Activated CD8-positive, alpha-beta memory T cell treated with anti-CD3 and anti-CD28 coated beads, Interleukin-2, amount 50 U/mL, for 4 hours (primary cell): ENCODE results near the gene SPACA9.
A peak's percentile ranks its signal among the peaks of the same experiment; 100 is the strongest.

ENCODE experiments used
- DNase-seq: peaks from one replicate; pipeline ENCODE4 v3.0.0-alpha.2; 2020

The SPACA9 gene

DNA sequence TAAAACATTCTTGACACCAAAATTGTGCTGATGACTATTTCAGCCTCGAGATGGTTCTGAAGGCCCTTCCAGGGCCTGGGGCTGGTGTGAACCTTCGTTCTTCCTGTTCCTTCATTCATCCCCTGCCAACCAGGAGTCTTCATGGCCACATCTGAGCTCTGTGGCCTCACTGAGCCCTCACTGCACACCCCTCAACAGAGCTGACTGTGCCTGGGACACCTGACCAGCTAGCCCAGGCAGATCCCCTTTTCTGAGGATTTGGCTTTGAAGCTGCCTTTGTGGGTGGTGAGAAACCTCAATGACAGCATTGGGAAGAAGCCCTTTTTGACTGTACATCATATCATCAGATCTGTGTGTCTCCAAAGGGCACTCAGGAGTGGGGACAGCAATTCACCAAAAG, 14.4 kb upstream of the SPACA9 start:
- no peak for DNase-seq

DNA sequence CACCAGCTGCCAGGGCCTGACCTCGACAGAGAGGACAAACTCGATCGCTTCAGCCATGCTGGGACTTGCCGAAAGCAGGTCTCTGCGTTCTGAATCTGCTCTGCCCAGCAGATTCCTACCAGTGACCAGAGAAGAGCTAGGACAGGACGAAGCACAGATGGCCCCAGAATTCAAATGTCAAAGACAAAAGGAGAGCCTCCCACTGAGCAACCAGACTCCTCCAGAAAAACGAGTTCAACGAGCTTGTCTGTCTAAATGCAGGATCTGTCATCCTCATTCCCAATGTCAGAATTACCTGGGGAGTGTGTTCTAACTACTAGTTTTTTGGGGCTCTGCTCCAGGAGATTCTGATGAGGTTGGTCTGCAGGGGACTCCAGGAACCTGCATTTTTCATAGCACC, 14.0 kb upstream of the SPACA9 start:
- DNase-seq: no peak

DNA sequence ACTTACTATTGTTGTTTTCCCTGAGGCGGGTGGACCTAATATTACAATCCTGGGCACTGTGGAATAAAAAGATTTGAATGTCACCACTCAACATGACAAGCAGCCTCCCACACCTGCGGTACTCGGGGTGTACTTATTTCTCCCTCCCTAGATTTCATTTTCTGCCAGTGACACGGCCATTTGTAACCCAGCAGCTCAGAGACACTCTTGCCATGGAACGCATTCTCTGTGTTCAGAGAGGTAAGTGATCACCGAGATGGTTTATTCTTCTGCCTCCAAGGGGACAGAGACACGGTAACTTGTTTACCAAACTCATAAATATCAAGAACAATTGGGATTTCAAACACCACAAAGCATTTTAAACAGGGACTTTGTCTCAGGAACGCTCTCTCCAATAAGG, 11.8 kb upstream of the SPACA9 start:
- DNase-seq: no peak

DNA sequence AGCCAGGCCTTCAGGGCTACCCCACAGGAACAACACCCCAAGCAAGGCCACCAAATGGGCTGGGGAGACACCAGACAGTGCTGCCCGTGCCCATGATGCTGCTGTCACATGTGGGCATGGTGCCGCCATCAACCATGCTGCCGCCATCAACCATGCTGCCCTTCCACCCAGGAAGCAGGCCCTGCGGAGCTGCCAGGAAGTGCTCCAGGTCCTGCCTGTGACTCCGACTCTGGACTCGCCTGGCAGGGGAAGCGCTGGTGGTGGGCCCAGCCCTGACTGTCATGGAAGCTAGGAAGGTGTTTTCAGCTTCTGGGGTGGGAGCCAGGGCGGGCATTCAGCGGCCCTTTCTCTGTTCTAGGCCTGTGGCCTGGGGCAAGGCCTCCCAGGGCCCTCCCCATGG, 9.4 kb upstream of the SPACA9 start:
- DNase-seq: no peak

DNA sequence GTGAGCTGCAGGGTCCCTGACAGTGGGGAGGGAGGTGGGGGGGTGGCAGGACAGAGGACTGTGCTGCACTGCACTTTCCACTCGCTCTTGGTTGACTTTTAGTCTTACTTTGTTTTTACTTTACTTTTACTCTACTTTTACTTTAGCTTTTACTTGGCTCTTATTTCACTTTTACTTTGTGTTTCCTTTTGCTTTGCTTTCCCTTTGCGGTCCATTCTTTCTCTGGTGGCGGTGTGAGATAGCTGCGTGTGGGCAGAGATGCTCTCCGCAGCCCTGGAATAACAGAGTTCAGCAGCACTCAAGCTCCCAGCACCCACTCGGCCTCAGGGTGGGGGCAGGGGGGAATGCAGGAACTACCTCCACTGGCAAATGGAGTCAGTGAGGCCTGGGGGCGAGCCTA, 5.3 kb upstream of the SPACA9 start:
- DNase-seq: no peak

GRCh38 chr9:132875159-132875558, 3.5 kb upstream of the SPACA9 start:
- no peak for DNase-seq

DNA sequence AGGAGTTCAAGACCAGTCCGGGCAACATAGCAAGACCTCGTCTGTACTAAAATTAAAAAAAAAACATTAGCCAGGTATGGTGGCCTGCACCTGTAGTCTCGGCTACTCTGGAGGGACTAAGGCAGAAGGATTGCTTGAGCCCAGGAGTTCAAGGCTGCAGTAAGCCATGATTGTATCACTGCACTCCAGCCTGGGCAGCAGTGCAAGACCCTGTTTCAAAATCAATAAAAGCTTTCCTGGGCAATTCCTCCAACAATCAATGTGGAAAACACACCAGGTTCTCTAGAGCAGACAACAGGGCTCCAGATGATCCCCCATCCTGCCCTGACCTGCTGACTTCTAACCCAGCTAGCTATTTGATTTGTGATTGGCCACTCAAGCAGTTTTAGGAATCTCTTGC, 1.8 kb upstream of the SPACA9 start:
- DNase-seq: no peak

GRCh38 chr9:132877458-132877823, 1.3 kb upstream of the SPACA9 start:
- DNase-seq: no peak

DNA sequence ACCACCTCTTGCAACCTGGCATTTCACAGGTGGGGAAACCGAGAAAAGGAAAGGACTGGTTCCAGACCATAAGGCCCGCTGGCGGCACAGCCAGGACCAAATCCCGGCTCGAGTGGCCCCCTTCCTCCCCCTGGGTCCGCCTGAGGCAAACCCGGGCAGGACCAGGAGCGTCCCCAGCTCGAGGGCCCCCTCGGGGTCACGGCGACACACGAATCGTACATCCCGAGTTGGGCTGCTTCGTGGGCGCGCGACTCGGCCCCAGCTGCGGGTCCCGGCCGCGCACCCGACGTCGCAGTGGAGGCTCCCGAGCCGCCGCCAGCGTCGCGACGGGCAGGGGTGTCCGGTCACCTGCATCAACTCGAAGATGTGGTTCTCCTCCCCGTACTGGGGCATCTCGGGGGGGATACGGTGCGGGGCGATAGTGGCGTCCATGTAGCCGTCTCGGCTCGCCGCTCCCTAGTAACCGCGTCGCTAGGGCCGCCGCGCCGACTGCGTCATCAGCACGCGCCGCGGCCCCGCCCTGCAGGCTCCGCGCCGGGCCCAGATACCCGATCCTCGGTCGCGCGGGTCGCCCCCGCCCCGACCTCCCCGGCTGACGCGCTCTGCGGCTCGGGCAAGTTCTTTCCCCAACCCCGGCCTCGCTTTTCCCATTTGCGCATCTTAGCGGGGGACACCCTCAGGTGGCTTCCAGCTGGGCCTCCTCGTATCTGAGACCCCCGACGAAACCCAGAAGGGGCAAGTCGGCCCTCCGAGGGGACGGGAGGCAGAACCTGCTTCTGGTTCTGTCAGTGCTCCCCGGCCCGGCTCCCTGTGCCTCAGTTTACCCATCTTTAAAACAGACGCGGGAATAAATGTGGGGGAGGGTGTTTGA, 639 bp upstream of the SPACA9 start, which contains the start of gene AK8:
AK8 (minus strand) TSS at position 461 of the 871 bp plus-strand sequence; CDS start at position 432, 29 bp downstream.
- DNase-seq: peak; percentile 80

DNA sequence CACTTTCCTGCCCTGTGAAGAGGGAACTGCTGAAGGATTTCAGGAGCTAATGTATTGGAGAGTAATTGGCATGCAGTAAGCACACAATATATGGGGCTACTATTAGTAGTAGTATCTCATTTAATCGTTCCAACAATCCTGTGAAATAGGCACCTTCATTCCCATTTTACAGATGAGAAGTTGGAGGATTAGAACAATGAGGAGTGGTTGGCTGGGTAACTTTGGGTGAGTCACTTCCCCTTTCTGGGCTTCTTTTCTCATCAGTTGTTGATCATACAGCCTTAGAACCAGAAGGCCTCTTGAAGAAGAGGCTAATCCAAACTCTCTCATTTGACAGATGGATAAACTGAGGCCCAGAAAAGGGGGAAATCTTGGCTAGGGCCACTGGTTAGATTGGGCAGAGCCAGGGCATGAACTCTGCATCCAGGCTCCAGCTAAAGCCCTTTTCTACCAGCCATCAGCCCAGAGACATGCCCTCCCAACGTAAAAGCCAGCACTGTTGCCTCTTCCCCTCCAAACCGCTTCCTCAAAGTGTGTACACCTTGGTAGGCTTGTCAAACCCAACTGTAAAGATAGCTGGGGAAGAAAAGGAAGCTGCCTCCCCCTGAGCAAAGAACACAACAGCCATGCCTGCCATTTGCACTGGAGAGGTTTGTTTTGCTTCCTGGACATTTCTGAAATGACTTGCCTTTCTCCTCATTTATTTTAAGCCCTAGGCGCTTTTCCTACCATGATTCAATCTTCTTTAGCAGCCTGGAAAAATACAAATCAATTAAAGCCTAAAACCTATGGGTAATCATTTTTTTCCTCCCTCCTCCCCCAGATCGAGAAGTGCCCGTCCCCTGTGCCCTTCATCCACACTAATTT, 992 bp downstream of the SPACA9 start:
- DNase-seq: no peak

DNA sequence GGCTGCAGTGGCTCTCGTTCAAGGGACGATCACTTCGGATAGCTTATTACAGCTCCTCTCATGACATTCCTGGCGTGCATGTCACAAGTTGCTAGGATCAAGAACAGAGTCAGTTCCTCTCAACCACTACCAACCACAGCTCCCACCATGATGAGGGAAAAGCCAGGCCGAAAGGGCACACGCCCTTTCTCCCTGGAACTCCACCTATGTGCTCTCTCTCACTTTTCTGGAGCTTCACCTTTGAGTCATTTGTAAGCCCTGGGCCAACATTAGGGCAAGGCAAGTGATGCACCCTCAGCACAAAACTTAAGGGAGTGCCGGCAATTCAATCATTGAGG, 1.6 kb downstream of the SPACA9 start:
- DNase-seq: no peak

- no peak for DNase-seq
Observed at GRCh38 chr9:132881826-132882225, 3.1 kb downstream of the SPACA9 start.

DNA sequence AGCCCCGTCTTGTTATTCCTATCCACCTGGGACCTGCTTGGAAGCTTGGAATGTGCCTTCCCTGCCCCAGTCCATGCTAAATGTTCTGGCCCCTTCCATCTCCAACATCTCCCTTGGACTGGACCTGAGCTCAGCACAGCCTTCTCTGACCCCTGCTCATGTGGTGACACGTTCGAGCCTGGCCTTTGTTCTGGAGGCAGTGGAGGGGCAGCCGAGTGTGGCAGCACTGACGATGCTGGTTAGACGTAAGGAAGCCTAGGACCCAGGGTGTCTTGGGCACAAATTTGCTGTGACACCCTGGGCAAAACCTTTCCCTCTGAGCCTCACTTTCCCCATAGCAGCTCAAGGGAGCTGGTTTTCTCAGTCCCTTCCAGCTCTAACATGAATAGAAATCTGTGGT, 3.9 kb downstream of the SPACA9 start:
- DNase-seq: no peak

- no peak for DNase-seq
Observed at GRCh38 chr9:132883349-132884294, 4.9 kb downstream of the SPACA9 start.

- DNase-seq: no peak
Observed at GRCh38 chr9:132885720-132886333, 7.1 kb downstream of the SPACA9 start.

DNA sequence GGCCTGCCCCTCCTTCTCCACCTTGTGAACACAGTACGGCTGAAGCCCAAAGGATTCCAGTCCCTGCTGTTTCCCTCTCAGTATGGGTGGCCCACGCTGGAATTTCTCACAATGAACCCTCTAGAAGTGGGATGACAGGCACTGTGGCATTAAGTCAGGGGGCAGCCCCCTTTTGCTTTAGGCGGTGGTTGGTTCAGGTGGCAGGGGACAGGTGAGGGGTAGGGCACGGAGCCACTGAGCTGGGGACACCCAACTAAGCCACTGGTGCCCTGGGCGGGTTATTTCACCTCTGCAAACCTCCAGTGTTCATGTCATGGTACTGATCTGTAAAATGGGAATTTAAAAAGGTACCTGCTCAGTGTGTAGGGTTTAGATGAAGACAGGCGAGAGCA, 7.6 kb downstream of the SPACA9 start:
- DNase-seq: no peak

DNA sequence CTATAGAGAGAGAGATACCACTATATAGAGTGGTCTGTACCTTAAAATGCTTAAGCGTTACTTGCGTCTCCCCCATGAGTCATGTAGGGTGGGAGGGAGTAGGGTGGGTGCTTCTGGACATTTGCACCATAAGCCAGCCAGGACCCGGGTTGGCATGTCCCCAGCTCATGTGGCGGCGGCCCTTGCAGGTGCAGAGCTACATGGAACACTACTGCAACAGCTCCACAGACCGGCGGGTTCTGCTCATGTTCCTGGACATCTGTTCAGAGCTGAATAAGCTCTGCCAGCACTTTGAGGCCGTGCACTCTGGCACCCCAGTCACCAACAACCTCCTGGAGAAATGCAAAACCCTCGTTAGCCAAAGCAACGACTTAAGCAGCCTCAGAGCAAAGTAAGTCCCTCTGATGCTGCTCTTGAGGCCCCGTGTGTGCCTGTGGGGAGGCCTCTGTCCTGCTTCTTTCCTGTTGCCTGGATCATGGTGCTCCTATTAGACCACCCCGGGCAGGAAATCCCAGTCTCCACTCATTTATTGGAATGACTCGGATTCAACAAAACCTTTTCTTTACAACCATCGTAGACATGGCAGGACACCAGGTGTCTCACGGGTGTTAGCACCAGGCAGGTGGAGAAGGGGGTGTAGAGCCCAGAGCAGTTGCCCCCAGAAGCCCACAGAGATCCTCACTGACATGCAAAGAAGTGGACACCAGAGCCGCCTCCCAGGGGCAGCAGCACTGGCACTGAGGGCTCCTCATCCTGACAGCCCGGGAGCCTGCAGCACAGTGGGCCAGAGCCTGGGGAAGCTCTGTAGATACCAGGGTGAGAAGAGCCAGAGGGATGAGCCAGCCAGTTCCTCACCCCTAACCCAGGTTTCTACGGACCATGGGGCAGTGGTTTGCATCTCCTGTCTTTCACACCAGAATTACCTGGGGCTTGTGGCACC, 8.8 kb downstream of the SPACA9 start:
- DNase-seq: no peak

DNA sequence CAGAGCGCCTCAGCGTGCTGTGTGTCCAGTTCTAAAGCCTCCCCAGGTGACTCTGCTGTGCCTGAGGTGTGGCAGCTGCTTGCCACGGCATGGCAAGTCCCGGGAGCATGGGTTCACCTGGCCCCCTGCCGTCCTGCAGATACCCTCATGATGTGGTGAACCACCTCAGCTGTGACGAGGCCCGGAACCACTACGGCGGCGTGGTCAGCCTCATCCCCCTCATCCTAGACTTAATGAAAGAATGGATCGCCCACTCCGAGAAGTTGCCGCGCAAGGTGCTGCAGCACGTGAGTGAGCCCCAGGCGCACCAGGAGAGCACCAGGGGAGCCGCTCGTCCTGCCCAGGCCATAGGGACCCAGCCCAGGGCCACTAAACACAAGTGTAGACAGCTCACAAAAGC, 9.5 kb downstream of the SPACA9 start:
- no peak for DNase-seq

- no peak for DNase-seq
Observed at GRCh38 chr9:132892400-132892799, 13.7 kb downstream of the SPACA9 start.

GRCh38 chr9:132894346-132894745, 15.6 kb downstream of the SPACA9 start:
- DNase-seq: no peak
